GM10266 (cell line): ENCODE results near the gene DDR2.

Experiments used
- DNase-seq: peaks from one replicate; pipeline ENCODE4 v3.0.0; 2012; ENCODE audit errors: extremely low spot score
- TF ChIP-seq, protein P1 (sequence below): IDR thresholded peaks from 2 replicates; pipeline ENCODE4 v1.5.1; 2012; ENCODE audit warnings: mild to moderate bottlenecking, low read depth; ENCODE audit not compliant: control insufficient read depth, insufficient read depth; ENCODE audit errors: missing control alignments

DDR2 gene

GRCh38 chr1:162688931-162689330, 56.7 kb downstream of the DDR2 start:
- DNase-seq = no peak
- TF ChIP-seq, protein P1, sequence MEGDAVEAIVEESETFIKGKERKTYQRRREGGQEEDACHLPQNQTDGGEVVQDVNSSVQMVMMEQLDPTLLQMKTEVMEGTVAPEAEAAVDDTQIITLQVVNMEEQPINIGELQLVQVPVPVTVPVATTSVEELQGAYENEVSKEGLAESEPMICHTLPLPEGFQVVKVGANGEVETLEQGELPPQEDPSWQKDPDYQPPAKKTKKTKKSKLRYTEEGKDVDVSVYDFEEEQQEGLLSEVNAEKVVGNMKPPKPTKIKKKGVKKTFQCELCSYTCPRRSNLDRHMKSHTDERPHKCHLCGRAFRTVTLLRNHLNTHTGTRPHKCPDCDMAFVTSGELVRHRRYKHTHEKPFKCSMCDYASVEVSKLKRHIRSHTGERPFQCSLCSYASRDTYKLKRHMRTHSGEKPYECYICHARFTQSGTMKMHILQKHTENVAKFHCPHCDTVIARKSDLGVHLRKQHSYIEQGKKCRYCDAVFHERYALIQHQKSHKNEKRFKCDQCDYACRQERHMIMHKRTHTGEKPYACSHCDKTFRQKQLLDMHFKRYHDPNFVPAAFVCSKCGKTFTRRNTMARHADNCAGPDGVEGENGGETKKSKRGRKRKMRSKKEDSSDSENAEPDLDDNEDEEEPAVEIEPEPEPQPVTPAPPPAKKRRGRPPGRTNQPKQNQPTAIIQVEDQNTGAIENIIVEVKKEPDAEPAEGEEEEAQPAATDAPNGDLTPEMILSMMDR = no peak

DNA sequence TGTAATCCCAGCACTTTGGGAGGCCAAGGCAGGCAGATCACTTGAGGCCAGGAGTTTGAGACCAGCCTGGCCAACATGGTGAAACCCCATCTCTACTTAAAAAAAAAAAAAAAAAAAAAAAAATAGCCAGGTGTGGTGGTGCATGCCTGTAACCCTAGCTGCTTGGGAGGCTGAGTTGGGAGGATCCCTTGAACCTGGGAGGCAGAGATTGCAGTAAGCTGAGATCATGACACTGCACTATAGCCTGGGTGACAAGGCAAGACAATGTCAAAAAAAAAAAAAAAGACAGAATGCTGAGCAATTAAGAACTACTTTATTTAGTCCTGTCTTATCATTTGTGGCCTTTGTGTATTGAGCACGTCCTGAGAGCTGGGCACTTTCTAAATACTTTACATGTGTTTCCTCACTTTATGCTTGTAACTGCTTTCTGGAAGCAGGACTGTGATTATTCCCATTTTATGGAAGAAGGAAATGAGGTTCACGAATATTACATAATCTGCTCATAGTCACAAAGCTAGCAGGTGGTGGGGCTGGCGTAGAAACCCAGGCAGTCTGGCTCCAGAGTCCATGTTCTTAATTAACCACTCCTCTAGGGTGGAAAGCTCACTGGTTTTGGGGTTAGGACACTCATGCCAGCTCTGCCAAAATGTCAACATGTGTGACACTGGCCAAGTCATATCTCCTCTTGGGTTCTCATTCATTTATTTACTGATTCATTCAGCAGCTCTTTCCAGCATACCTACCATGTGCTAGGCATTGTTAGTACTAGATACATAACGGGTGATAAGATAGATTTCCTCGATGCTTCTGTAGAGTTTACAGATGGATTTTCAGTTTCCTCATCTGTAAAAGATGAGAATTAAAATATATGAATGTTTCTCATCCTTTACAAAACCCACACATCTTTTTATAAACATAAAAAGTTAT, 57.7 kb downstream of the DDR2 start:
- TF ChIP-seq, protein P1 = no peak
- DNase-seq = no peak

GRCh38 chr1:162690672-162691434, 58.6 kb downstream of the DDR2 start:
- DNase-seq = no peak
- TF ChIP-seq, protein P1 = no peak

- TF ChIP-seq, protein P1 = no peak
- no peak for DNase-seq
These were observed 59.8 kb downstream of the DDR2 start for GRCh38 chr1:162691999-162692575.

DNA sequence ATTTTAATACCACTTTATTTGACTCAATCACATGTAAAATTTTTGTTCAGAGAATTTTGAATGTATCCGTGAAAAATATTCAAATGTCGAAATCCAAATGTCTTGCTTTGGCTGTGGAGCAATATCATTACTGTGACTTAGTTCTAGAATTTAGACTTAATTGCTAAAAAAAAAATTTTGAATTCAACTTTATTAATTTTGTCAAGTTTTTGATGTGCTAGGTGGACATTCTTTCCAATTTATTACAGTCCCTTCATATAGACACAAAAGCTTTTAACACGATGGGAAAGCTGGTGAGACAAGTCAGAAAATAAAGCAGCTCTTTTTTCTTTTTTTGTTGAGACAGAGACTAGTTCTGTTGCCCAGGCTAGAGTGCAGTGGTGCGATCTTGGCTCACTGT, 62.6 kb downstream of the DDR2 start:
- TF ChIP-seq, protein P1 = no peak
- DNase-seq = no peak

DNA sequence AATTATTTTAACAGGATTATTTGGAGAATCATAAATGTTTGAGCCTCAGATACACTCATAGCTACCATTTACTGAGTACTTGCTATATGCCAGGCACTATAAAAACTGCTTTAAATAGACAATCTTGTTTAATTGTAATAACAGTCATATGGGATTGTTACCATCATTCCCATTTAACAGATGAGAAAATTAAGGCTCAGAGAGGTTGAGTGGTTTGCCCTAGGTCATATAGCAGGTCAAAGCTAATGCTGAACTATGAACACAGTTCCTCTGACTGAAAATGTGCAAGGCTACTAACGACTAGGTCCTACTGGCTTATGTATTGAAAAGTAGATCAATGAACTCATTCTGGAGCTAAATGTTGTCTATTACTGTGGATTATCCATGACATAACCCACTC, 63.4 kb downstream of the DDR2 start:
- TF ChIP-seq, protein P1 = no peak

More for the DNA sequence above, 63.4 kb downstream of the DDR2 start:
- DNase-seq = no peak
